WTC11 (cell line): ENCODE data around the gene SMIM38.

ENCODE experiments used
- KAT7 ChIP-seq: sonication (generic); formaldehyde crosslinking; IDR thresholded peaks from 2 replicates; pipeline ENCODE4 v1.8.1; 2023; ENCODE audit warnings: missing genetic modification reagents, mild to moderate bottlenecking, borderline replicate concordance
- RELA ChIP-seq: sonication (generic); formaldehyde crosslinking; IDR thresholded peaks from 2 replicates; pipeline ENCODE4 v1.8.1; 2022; ENCODE audit warnings: missing genetic modification reagents, mild to moderate bottlenecking, borderline replicate concordance
- TP53 ChIP-seq: sonication (generic); formaldehyde crosslinking; IDR thresholded peaks from 2 replicates; pipeline ENCODE4 v1.8.1; 2023; ENCODE audit warnings: mild to moderate bottlenecking, missing genetic modification reagents
- TF ChIP-seq, protein P1 (sequence below): fragments of 200-600 bp; IDR thresholded peaks from 2 replicates; pipeline ENCODE4 v1.8.0; 2022; ENCODE audit warnings: antibody characterized with exemption
- TF ChIP-seq, protein P2 (sequence below): sonication (generic); formaldehyde crosslinking; conservative IDR thresholded peaks from 2 replicates; pipeline ENCODE4 v1.8.1; 2022; ENCODE audit warnings: mild to moderate bottlenecking, missing genetic modification reagents
- TF ChIP-seq, protein P3 (sequence below): sonication (generic); formaldehyde crosslinking; IDR thresholded peaks from 2 replicates; pipeline ENCODE4 v1.8.0; 2022; ENCODE audit warnings: mild to moderate bottlenecking, missing genetic modification reagents

DNA sequence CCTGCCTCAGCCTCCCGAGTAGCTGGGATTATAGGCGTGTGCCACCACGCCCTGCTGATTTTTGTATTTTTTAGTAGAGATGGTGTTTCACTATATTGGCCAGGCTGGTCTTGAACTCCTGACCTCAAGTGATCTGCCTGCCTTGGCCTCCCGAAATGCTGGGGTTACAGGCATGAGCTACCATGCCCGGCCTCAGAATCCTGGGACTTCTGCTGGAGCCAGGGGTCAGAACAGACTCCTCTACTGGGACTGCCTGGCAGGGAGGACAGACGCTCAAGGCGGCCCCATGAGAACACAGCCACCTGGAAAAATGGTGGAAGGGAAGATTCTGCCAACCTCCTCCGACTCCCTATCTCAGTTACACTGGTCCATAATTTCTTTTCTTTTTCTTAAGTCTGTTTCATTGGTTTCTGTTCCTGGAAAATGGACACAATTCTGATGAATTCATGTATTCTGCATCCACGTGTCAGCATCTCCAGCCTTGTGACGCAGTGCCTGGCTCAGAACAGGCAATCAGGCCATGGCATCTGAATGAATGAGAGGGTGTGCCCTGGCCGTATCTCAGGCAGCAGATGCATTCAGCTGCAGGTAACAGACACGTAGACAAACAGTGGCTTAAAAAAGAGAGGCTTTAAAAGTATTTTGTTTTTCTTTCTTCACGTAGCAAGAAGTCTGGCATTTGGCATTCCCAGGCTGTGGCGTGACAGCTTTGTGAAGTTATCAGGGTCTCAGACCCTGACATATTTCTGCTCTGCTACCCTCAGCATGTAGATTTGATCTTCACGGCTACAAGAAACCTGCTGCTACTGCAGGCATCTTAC is 4.8 kb downstream of the SMIM38 start:
- TF ChIP-seq RELA (CRISPR knock-in tag), result no peak
- TF ChIP-seq, protein P1, sequence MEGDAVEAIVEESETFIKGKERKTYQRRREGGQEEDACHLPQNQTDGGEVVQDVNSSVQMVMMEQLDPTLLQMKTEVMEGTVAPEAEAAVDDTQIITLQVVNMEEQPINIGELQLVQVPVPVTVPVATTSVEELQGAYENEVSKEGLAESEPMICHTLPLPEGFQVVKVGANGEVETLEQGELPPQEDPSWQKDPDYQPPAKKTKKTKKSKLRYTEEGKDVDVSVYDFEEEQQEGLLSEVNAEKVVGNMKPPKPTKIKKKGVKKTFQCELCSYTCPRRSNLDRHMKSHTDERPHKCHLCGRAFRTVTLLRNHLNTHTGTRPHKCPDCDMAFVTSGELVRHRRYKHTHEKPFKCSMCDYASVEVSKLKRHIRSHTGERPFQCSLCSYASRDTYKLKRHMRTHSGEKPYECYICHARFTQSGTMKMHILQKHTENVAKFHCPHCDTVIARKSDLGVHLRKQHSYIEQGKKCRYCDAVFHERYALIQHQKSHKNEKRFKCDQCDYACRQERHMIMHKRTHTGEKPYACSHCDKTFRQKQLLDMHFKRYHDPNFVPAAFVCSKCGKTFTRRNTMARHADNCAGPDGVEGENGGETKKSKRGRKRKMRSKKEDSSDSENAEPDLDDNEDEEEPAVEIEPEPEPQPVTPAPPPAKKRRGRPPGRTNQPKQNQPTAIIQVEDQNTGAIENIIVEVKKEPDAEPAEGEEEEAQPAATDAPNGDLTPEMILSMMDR, result no peak
- TF ChIP-seq, protein P2, sequence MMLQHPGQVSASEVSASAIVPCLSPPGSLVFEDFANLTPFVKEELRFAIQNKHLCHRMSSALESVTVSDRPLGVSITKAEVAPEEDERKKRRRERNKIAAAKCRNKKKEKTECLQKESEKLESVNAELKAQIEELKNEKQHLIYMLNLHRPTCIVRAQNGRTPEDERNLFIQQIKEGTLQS (CRISPR knock-in tag), result no peak
- no peak for TF ChIP-seq KAT7 (CRISPR knock-in tag)
- no peak for TF ChIP-seq TP53
- TF ChIP-seq, protein P3, sequence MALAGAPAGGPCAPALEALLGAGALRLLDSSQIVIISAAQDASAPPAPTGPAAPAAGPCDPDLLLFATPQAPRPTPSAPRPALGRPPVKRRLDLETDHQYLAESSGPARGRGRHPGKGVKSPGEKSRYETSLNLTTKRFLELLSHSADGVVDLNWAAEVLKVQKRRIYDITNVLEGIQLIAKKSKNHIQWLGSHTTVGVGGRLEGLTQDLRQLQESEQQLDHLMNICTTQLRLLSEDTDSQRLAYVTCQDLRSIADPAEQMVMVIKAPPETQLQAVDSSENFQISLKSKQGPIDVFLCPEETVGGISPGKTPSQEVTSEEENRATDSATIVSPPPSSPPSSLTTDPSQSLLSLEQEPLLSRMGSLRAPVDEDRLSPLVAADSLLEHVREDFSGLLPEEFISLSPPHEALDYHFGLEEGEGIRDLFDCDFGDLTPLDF (CRISPR knock-in tag), result no peak
